Measurements from ENCODE around the gene CCDC170.

DNA sequence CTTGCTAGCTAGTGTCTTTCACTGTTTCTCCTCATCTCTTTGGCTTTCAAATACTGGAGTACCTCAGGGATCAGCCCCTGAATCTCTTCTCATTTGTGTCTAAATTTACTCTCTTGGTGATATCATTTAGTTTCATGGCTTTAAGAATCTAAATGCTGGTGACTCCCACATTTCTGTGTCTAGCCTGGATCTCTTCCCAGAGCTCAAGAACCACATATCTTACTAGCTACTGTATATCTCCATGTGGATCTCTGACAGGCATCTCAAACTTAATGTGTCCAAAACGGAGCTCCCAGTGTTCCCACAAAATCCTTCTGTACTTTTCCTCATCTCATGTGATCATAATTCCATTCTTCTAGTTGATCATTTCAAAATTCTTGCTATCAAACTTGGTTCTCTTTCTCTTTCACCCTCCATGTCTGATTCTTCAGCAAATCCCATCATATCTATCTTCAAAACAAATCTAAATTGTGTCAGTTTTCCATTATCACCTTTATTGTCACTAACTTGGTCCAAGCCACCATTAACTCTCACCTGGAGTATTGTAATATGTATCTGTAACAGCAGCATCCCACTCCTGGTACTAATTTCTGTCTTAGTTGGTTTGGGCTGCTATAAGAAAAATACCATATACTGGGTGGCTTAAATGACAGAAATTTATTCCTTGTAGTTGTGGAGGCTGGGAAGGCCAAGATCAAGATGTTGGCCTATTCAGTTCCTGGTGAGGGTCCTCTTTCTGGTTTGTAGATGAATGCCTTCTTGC, 45.9 kb downstream of the CCDC170 start:
- TF ChIP-seq POLR2A (IDR thresholded peaks at IDR 0.05), result no peak
- TF ChIP-seq EP300 (IDR thresholded peaks at IDR 0.05), result no peak
- TF ChIP-seq, protein P1, sequence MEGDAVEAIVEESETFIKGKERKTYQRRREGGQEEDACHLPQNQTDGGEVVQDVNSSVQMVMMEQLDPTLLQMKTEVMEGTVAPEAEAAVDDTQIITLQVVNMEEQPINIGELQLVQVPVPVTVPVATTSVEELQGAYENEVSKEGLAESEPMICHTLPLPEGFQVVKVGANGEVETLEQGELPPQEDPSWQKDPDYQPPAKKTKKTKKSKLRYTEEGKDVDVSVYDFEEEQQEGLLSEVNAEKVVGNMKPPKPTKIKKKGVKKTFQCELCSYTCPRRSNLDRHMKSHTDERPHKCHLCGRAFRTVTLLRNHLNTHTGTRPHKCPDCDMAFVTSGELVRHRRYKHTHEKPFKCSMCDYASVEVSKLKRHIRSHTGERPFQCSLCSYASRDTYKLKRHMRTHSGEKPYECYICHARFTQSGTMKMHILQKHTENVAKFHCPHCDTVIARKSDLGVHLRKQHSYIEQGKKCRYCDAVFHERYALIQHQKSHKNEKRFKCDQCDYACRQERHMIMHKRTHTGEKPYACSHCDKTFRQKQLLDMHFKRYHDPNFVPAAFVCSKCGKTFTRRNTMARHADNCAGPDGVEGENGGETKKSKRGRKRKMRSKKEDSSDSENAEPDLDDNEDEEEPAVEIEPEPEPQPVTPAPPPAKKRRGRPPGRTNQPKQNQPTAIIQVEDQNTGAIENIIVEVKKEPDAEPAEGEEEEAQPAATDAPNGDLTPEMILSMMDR (IDR thresholded peaks at IDR 0.05), result no peak
